HG03457 (cell line): Measurements from ENCODE around the gene TMC4.
"Not testable (repeated sequence)": the region's sequence is repeated elsewhere in the genome, so short reads cannot be mapped to it uniquely, and the experiment has no call there.

Experiments used
- ATAC-seq: cut with Tn5 transposase; IDR thresholded peaks from one replicate; pipeline ENCODE4 v1.9.1; 2021; ENCODE audit warnings: moderate number of reproducible peaks; ENCODE audit not compliant: unreplicated experiment

Gene TMC4

GRCh38 chr19:54204767-54205468 lies 32.0 kb upstream of the TMC4 start:
- no peak for ATAC-seq

GRCh38 chr19:54203151-54203611 lies 30.2 kb upstream of the TMC4 start:
- ATAC-seq, result no peak

- no peak for ATAC-seq
Observed at GRCh38 chr19:54201980-54202379, 29.0 kb upstream of the TMC4 start.

GRCh38 chr19:54201172-54201701 lies 28.3 kb upstream of the TMC4 start:
- peak; percentile 3 for ATAC-seq

GRCh38 chr19:54199401-54199800 lies 26.4 kb upstream of the TMC4 start:
- ATAC-seq, result no peak

GRCh38 chr19:54197121-54197520 lies 24.2 kb upstream of the TMC4 start:
- no peak for ATAC-seq

GRCh38 chr19:54196536-54196935 lies 23.6 kb upstream of the TMC4 start:
- ATAC-seq, result no peak

GRCh38 chr19:54194463-54194862 lies 21.5 kb upstream of the TMC4 start:
- not testable (repeated sequence) for ATAC-seq

- ATAC-seq, result no peak
Observed at GRCh38 chr19:54193011-54193410, 20.1 kb upstream of the TMC4 start.

GRCh38 chr19:54191811-54192453 lies 19.0 kb upstream of the TMC4 start:
- no peak for ATAC-seq

- peak; percentile 29 for ATAC-seq
Observed at GRCh38 chr19:54191011-54191810, 18.3 kb upstream of the TMC4 start, which contains the start of gene TSEN34. TSEN34 (plus strand) TSS chr19:54191308; CDS start chr19:54191365, 57 bp downstream.

GRCh38 chr19:54190503-54191010 lies 17.6 kb upstream of the TMC4 start:
- peak; percentile 43 for ATAC-seq

- peak; percentile 35 for ATAC-seq
Observed at GRCh38 chr19:54189735-54190502, 17.0 kb upstream of the TMC4 start.

- ATAC-seq, result peak; percentile 31
Observed at GRCh38 chr19:54189145-54189734, 16.3 kb upstream of the TMC4 start, which contains the start of gene MBOAT7. MBOAT7 (minus strand) TSS chr19:54189580; CDS start chr19:54188508, 1,072 bp downstream.

GRCh38 chr19:54188215-54188871 lies 15.4 kb upstream of the TMC4 start:
- no peak for ATAC-seq

GRCh38 chr19:54186934-54187381 lies 14.0 kb upstream of the TMC4 start:
- no peak for ATAC-seq

GRCh38 chr19:54186351-54186750 lies 13.4 kb upstream of the TMC4 start:
- no peak for ATAC-seq

- ATAC-seq, result no peak
Observed at GRCh38 chr19:54183431-54183830, 10.5 kb upstream of the TMC4 start.

GRCh38 chr19:54181894-54182293 lies 8.9 kb upstream of the TMC4 start:
- not testable (repeated sequence) for ATAC-seq
